ENCODE measurements around the gene CILP2. TPM values are rescaled to one million over a fixed set of nuclear protein-coding genes. Genes with fewer than 3 reads are reported as not detected.

The CILP2 gene
- total RNA-seq, 1 donor = 0.18 TPM

GRCh38 chr19:19591133-19591825 lies 53.2 kb downstream of the CILP2 start:
- peak; percentile 91 for DNase-seq (ENCODE audit: low read depth)
- no peak overlapping the region for H3K4me3 ChIP-seq (ENCODE audit: low read depth, low read length)
- no peak for TF ChIP-seq CTCF (IDR thresholded peaks at IDR 0.05; ENCODE audit: insufficient read depth, low read length)

GRCh38 chr19:19592690-19593089 lies 54.6 kb downstream of the CILP2 start:
- H3K4me3 ChIP-seq (ENCODE audit: low read depth, low read length) = no peak overlapping the region
- TF ChIP-seq CTCF (IDR thresholded peaks at IDR 0.05; ENCODE audit: insufficient read depth, low read length) = no peak
- DNase-seq (ENCODE audit: low read depth) = no peak

GRCh38 chr19:19594381-19594780 lies 56.3 kb downstream of the CILP2 start:
- no peak for TF ChIP-seq CTCF (IDR thresholded peaks at IDR 0.05; ENCODE audit: insufficient read depth, low read length)
- H3K4me3 ChIP-seq (ENCODE audit: low read depth, low read length) = no peak overlapping the region
- DNase-seq (ENCODE audit: low read depth) = no peak

- peak; percentile 17 for DNase-seq (ENCODE audit: low read depth)
Measured at GRCh38 chr19:19595171-19595701, 57.2 kb downstream of the CILP2 start.

More at GRCh38 chr19:19595171-19595701, 57.2 kb downstream of the CILP2 start:
- H3K4me3 ChIP-seq (ENCODE audit: low read depth, low read length) = no peak overlapping the region
- TF ChIP-seq CTCF (IDR thresholded peaks at IDR 0.05; ENCODE audit: insufficient read depth, low read length) = no peak

Other genes starting within 250 kb of the CILP2 start
- gene SUGP1, start 217.8 kb upstream of the CILP2 start, total RNA-seq (ENCODE audit: low replicate concordance) = 22.6 and 32.4 TPM in 2 replicates
- gene MAU2, start 217.4 kb upstream of the CILP2 start, total RNA-seq (ENCODE audit: low replicate concordance) = 32.4 and 34.6 TPM in 2 replicates
- 36.7 and 46.4 TPM in 2 replicates for gene GATAD2A, start 132.6 kb upstream of the CILP2 start, total RNA-seq (ENCODE audit: low replicate concordance)
- 1.9 and 4.3 TPM in 2 replicates for gene TSSK6, start 22.7 kb upstream of the CILP2 start, total RNA-seq (ENCODE audit: low replicate concordance)
- gene NDUFA13, start 22.0 kb upstream of the CILP2 start, total RNA-seq (ENCODE audit: low replicate concordance) = 127 and 166 TPM in 2 replicates
- 0.45 and 1.4 TPM in 2 replicates for gene YJEFN3, start 9.4 kb upstream of the CILP2 start, total RNA-seq (ENCODE audit: low replicate concordance)
- gene PBX4, start 80.4 kb downstream of the CILP2 start, total RNA-seq (ENCODE audit: low replicate concordance) = 0.33 and 0.45 TPM in 2 replicates
- gene LPAR2, start 90.0 kb downstream of the CILP2 start, total RNA-seq (ENCODE audit: low replicate concordance) = 0.33 and 1.1 TPM in 2 replicates
- 2.0 and 3.2 TPM in 2 replicates for gene GMIP, start 105.4 kb downstream of the CILP2 start, total RNA-seq (ENCODE audit: low replicate concordance)
- gene ATP13A1, start 125.4 kb downstream of the CILP2 start, total RNA-seq (ENCODE audit: low replicate concordance) = 35.1 and 173 TPM in 2 replicates
- gene ZNF101, start 130.6 kb downstream of the CILP2 start, total RNA-seq (ENCODE audit: low replicate concordance) = 3.0 and 6.8 TPM in 2 replicates
- 3.8 and 4.6 TPM in 2 replicates for gene ZNF14, start 194.8 kb downstream of the CILP2 start, total RNA-seq (ENCODE audit: low replicate concordance)